NCI-H1105 (cell line): ENCODE data around the gene SKI.

Experiments
- DNase-seq: peaks from one replicate; lab custom pipeline; 2025; lab: John Stamatoyannopoulos, UW

SKI gene

GRCh38 chr1:2209400-2210083 lies 18.6 kb upstream of the SKI start:
- no peak for DNase-seq

- DNase-seq = no peak
These were observed 17.9 kb upstream of the SKI start for GRCh38 chr1:2210084-2210653.

GRCh38 chr1:2210786-2211185 lies 17.3 kb upstream of the SKI start:
- no peak for DNase-seq

GRCh38 chr1:2212274-2212531 lies 15.9 kb upstream of the SKI start:
- no peak for DNase-seq

- no peak for DNase-seq
These were observed 15.3 kb upstream of the SKI start for GRCh38 chr1:2212532-2213491.

GRCh38 chr1:2213576-2214505 lies 14.3 kb upstream of the SKI start:
- no peak for DNase-seq

- DNase-seq = no peak
These were observed 13.4 kb upstream of the SKI start for GRCh38 chr1:2214541-2215241.

GRCh38 chr1:2215329-2215728 lies 12.8 kb upstream of the SKI start:
- DNase-seq = no peak

- no peak for DNase-seq
These were observed 12.0 kb upstream of the SKI start for GRCh38 chr1:2215909-2216766.

- no peak for DNase-seq
These were observed 11.4 kb upstream of the SKI start for GRCh38 chr1:2216767-2217058.

- DNase-seq = no peak
These were observed 6.8 kb upstream of the SKI start for GRCh38 chr1:2221271-2221670.

GRCh38 chr1:2224170-2224584 lies 3.9 kb upstream of the SKI start:
- no peak for DNase-seq

GRCh38 chr1:2224631-2225428 lies 3.3 kb upstream of the SKI start:
- DNase-seq = no peak

- no peak for DNase-seq
These were observed 1.4 kb upstream of the SKI start for GRCh38 chr1:2226525-2227345.

- peak; percentile 97 for DNase-seq
These were observed 568 bp upstream of the SKI start for GRCh38 chr1:2227346-2228156.

- no peak for DNase-seq
These were observed 546 bp downstream of the SKI start for GRCh38 chr1:2228694-2229036.

GRCh38 chr1:2229037-2229864 lies 1.1 kb downstream of the SKI start:
- peak; percentile 62 for DNase-seq
